Prostate gland (tissue), 2 donors: Measurements from ENCODE around the gene CCDC91. TPM values are rescaled to one million over a fixed set of nuclear protein-coding genes. Genes with fewer than 3 reads are reported as not detected.

Experiments
- DNase-seq: peaks from one replicate; pipeline ENCODE4 v3.0.0-alpha.2; 2019; ENCODE audit warnings: low spot score
- H3K27ac ChIP-seq, 2 donors: fragments of 200-600 bp; sonication (generic); 2 replicates each; pipeline ENCODE4 v1.5.1; 2017 to 2019
- H3K27me3 ChIP-seq: fragments of 200-600 bp; sonication (generic); replicated peaks from 2 replicates; pipeline ENCODE4 v1.5.1; 2019; ENCODE audit not compliant: insufficient read depth
- H3K36me3 ChIP-seq, 2 donors: fragments of 200-600 bp; sonication (generic); 1 replicate in 1 of 2; 2 replicates in 1 of 2; pipeline versions ENCODE4 v1.5.1 to v1.8.1; 2017 to 2019
- H3K4me1 ChIP-seq: fragments of 200-600 bp; sonication (generic); replicated peaks from 2 replicates; pipeline ENCODE4 v1.5.1; 2019
- H3K4me3 ChIP-seq, 2 donors: fragments of 200-600 bp; sonication (generic); 2 replicates each; pipeline ENCODE4 v1.5.1; 2017 to 2019
- H3K9me3 ChIP-seq: fragments of 200-600 bp; sonication (generic); 2 replicates; pipeline ENCODE4 v1.5.1; 2017
- CTCF ChIP-seq, 4 experiments: fragments of 200-600 bp in 2 of 4; fragments of 450-650 bp in 2 of 4; sonication (generic) in 2 of 4; IDR thresholded peaks; 1 replicate in 3 of 4; 2 replicates in 1 of 4; pipeline ENCODE4 v1.5.1; 2016 to 2019; ENCODE audit warnings: antibody characterized with exemption in 4 of 4, mild to moderate bottlenecking in 2 of 4, moderate library complexity in 2 of 4
- POLR2A ChIP-seq: fragments of 450-650 bp; IDR thresholded peaks from one replicate; pipeline ENCODE4 v1.6.1; 2016; ENCODE audit warnings: antibody characterized with exemption, mild to moderate bottlenecking
- POLR2AphosphoS5 ChIP-seq: sonication (generic); formaldehyde crosslinking; IDR thresholded peaks from one replicate; pipeline ENCODE4 v1.6.1; 2017; ENCODE audit warnings: antibody characterized with exemption
- WGBS: methylation state at CpG from one replicate; pipeline ENCODE4 v1.1.5; 2018; 5-methylcytosine and 5-hydroxymethylcytosine counted together
- intact Hi-C: fragments of 100-400 bp; cut with DNase I; formaldehyde crosslinking; loops from one replicate; pipeline ENCODE4 v1.14.2; 2022
- total RNA-seq, 2 donors: library from RNA; depleted of rRNA; stranded (reverse); fragments of >200 nt; gene quantifications; one replicate each; pipeline ENCODE4 v1.1.0, GENCODE V29; 2016

Gene CCDC91
- total RNA-seq, 2 donors from 2014 or later = 25.3 to 42.4 TPM

GRCh38 chr12:28223858-28224257, 33.6 kb downstream of the CCDC91 start:
- no peaks in the 10 kb centered on the region for H3K9me3 ChIP-seq
- intact Hi-C loops = no loop called here
- no peaks in the 10 kb centered on the region for H3K36me3 ChIP-seq
- H3K4me3 ChIP-seq = no peak overlapping the region
- no peak overlapping the region for H3K27ac ChIP-seq
- 84% methylated on average over 2 of the region's 2 CpGs for WGBS
- no peaks in the 10 kb centered on the region for H3K27me3 ChIP-seq
- no peak for DNase-seq
- no peaks in the 10 kb centered on the region for H3K4me1 ChIP-seq
- TF ChIP-seq POLR2A (no peak), CTCF (IDR thresholded peaks at IDR 0.05) (no peak), POLR2AphosphoS5 (no peak)

GRCh38 chr12:28226705-28227104, 36.4 kb downstream of the CCDC91 start:
- intact Hi-C loops = loop anchor here (5.0 kb wide), 1 partner anchor 34 kb away; the partner anchor contains the start of gene CCDC91
- no peaks in the 10 kb centered on the region for H3K4me1 ChIP-seq
- no peak overlapping the region for H3K27ac ChIP-seq
- DNase-seq = no peak
- no peaks in the 10 kb centered on the region for H3K36me3 ChIP-seq
- H3K9me3 ChIP-seq = no peaks in the 10 kb centered on the region
- no peaks in the 10 kb centered on the region for H3K27me3 ChIP-seq
- TF ChIP-seq POLR2A (no peak), CTCF (IDR thresholded peaks at IDR 0.05) (no peak), POLR2AphosphoS5 (no peak)
- H3K4me3 ChIP-seq = no peak overlapping the region

- 89% methylated on average over 3 of the region's 3 CpGs for WGBS
- intact Hi-C loops = loop anchor here (5.0 kb wide), 1 partner anchor 35 kb away; the partner anchor contains the start of gene CCDC91
- no peak for TF ChIP-seq POLR2A
- TF ChIP-seq POLR2AphosphoS5 = no peak
- no peak for TF ChIP-seq CTCF (IDR thresholded peaks at IDR 0.05)
Measured at GRCh38 chr12:28227251-28227650, 37.0 kb downstream of the CCDC91 start.

GRCh38 chr12:28231248-28231647, 41.0 kb downstream of the CCDC91 start:
- Histone ChIP-seq H3K36me3 (no peaks in the 10 kb centered on the region), H3K27me3 (no peaks in the 10 kb centered on the region), H3K4me1 (no peaks in the 10 kb centered on the region), H3K4me3 (no peak overlapping the region), H3K27ac (peak overlapping the region in 1 of 2 donors; percentile 16), H3K9me3 (no peaks in the 10 kb centered on the region)
- intact Hi-C loops = no loop called here
- TF ChIP-seq POLR2AphosphoS5 = peak; percentile 47
- TF ChIP-seq CTCF (IDR thresholded peaks at IDR 0.05) = no peak
- TF ChIP-seq POLR2A = no peak
- DNase-seq = no peak

More at GRCh38 chr12:28227251-28227650, 37.0 kb downstream of the CCDC91 start:
- Histone ChIP-seq H3K27me3 (no peaks in the 10 kb centered on the region), H3K4me3 (no peak overlapping the region), H3K4me1 (no peaks in the 10 kb centered on the region), H3K9me3 (no peaks in the 10 kb centered on the region), H3K27ac (no peak overlapping the region), H3K36me3 (no peaks in the 10 kb centered on the region)
- DNase-seq = no peak

GRCh38 chr12:28232211-28232928, 42.1 kb downstream of the CCDC91 start:
- Histone ChIP-seq H3K27me3 (no peaks in the 10 kb centered on the region), H3K9me3 (no peaks in the 10 kb centered on the region), H3K4me1 (no peaks in the 10 kb centered on the region), H3K27ac (no peak overlapping the region), H3K4me3 (no peak overlapping the region), H3K36me3 (no peaks in the 10 kb centered on the region)
- 77% methylated on average over 2 of the region's 2 CpGs for WGBS
- DNase-seq = no peak
- TF ChIP-seq POLR2AphosphoS5 (no peak), CTCF (IDR thresholded peaks at IDR 0.05) (no peak), POLR2A (no peak)
- intact Hi-C loops = no loop called here
